Ramos (cell line): ENCODE results near the gene SAMD8.

Experiments used
- in situ Hi-C: fragments of 300-500 bp; cut with MboI; formaldehyde crosslinking; loops from one replicate; pipeline ENCODE4 v1.14.3; 2022; ENCODE audit warnings: low sequenced_read_pairs; ENCODE audit not compliant: unreplicated experiment

SAMD8 gene

DNA sequence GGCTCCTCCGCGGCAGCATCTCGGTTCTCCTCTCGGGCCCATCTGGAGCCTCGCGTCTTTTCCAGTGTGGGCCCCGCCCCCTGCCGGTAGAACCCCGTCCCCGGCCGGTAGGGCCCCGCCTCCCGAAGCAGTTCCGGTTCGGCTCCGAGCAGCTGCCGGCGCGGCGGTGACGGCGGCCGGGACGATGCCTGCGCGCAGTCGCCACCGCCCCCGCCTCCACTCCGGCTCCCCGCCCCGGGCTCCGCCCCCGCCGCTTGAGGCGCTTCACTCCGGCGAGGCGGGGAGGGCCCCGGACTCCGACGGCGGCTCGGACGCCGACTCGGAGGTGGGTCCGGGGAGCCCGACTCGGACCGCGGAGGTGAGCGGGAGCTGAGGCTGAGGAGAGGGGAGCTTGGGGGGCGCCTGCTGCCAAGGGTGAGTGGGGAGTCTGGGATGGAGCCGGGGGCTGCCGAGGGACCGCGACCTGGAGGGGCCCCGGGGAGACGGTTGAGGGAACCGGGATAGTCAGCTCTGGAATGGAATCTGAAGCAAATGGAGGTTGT, at the start of gene SAMD8:
Gene SAMD8 (plus strand): TSS at position 292 of the 542 bp plus-strand sequence. CDS start 38,873 bp downstream, outside the sequence.
- in situ Hi-C loops = no loop called here

DNA sequence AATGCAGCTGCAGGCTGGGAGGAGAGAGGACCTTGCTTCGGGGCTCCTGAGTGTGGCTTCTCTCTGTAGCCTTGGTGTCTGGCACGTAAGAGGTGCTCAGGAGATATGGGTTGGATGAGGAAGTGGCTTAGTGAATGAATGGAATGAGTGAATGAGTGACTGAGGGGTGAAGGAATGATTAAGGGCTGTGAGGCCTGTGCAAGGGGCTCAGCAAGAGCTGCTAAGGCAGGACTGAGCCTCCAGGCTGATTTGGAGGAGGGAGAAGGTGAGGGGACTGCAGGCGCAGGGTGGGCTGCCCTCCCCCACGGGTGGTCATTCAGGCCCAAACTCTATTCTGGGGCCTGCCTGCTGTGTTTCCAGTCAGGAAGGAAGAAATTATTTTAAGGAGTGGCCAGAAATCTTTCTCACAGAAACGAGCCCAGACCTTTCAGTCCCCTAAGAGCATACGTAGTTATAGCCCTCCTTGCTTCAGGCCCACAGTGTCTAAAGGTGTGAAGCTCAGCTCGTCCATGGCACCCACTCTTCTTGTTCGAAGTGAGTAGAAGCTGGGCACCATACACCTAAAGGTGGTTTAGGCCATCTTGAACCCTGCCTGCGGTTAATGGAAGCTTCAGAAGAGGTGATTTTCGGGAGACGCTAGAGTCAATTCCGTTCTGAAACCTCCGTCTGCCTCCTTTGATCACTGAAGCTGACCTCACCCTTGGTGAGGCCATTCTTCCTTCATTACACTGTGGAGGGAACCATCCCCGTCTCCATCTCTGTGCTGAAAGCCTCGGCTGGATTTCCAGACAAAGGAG, 49.5 kb upstream of the SAMD8 start:
- in situ Hi-C loops = no loop called here

DNA sequence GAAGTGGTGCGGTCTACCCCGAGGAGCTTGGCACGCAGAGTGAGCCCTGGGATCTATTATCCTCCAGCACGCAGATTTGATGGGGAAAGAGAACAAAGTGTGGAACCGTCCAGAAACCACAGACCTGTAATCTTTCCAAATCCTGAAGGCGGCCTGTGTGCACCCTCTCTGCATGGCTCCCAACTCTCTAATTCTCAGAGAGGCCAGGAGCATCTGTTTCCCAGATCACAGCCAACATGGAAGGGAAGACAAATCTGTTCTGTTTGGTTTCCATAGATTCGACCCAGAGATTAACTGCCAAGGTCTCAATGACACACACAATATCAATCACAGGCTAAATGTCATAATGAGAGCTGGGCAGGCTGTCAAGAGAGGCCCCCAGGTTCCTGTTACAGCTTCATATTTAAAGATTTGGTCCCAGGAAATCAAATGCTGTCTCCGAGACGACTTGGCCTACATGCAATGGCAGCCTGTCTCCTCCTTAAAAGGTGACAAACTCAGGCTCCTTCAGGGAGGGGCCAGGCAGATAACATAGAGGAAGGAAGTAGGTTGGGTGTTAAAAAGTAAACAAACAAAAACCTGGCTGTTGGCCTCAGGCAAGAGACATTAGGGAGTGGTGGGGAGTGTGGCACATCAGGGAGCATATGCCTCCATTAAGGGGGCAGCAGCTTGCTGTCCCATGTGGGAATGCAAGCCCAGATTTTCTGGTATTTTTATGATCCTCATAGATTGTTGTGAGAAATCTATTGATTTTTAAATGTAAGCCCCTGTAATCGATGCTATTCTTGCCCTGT, 48.8 kb upstream of the SAMD8 start:
- in situ Hi-C loops = no loop called here

DNA sequence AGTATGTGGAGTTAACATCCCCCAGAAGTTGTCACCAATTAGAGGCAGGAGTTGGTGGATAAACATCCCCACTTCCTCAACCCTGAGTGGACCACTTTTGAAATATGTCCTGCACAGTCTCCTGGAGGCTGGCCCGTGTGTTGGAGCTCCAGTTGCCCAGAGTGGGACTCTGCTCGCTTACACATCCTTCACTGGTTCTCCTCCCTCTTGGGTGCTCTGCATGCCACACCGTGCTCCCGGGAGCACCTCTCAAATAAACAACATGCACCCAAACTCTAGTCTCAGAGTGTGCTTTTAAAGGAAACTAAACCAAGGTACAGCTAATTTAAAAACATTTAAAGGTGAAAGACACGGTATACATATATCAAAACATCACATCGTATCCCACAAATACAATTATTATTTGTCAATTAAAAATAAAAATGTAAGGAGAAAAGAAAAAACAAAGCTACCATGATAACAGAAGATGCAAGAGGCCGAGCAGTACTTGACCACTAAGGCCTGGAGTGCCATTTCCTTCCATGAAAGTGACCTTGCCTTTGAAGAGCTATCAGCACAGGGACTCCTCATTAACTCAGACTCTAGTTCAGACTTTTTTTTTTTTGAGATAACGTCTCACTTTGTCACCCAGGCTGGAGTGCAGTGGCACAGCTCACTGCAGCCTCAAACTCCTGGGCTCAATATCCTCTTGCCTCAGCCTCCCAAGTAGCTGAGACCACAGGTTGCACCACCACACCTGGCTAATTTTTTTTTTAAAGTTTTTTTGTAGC, 47.8 kb upstream of the SAMD8 start:
- in situ Hi-C loops = no loop called here

DNA sequence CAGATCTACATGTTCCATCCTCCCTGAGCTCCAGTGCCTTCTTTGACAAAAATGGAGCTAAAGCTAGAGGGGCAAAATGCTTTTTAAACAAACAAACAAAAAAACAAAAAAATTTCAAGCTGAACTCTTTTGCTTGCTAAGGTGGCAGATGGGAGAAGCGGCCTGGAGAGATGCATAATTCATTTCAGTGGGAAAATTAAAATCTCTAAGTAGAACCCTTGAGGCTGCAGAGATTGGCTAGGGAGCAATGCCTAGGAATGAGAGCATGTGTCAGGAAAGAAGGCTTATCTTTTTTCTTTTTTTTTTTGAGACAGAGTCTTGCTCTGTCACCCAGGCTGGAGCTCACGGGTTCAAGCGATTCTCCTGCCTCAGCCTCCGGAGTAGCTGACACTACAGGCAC, 46.4 kb upstream of the SAMD8 start:
- in situ Hi-C loops = no loop called here

DNA sequence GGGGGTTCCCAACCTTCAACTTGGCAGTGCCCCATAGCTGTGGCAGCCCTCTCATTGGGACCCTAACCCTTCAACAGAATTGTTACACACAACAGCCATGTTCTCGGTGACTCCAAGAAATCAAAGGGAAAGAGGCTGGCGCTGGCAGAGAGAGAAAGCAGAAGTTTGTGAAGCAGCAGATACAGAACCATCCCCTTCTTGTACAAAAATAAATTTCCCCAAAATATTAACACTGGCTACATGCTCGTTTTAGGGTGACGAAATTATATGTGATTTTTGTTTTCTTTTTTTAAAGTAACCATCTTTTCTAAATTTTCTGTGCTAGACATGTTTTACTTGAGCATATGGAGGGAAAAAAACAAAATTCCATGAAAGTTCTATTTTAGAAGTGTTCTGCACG, 45.2 kb upstream of the SAMD8 start:
- in situ Hi-C loops = no loop called here

DNA sequence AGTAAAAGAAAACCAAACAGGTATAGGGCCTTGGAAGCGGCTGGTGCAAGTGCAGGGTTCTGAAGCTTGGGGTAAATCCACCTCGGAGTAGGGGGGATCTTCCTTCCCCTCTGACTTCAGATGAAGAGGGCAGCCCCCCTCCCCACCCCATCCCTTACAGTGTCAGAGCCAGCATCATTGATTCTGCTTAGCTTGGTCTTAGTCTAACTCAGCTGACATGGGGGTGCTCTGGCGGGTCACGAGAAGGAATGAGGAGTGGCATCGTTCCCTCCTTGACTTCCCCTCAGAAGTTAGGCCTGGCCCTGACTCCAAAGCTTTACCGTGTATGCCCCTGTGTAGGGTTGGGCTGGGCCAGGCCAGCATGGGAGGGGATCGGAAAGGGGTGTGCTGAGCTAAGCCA, 44.2 kb upstream of the SAMD8 start:
- in situ Hi-C loops = no loop called here

DNA sequence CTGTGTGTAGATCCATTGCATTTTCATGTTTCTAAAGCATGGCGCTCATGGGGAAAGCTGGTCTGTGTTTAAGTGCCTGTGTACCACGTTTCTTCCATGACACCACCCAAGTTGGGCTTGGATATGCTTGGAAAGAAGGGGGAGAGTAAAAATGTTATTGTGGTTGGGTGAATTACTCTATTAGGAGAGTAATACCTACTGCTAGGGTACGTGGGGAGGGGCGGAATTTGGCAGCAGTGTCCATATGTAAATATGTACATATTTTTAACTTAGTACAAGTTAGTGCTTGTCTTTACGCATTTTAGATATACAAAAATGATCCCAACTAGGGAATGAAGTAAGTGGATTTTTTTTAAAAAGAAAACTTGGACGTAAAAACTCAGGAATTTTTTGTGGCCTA, 42.9 kb upstream of the SAMD8 start:
- in situ Hi-C loops = no loop called here

DNA sequence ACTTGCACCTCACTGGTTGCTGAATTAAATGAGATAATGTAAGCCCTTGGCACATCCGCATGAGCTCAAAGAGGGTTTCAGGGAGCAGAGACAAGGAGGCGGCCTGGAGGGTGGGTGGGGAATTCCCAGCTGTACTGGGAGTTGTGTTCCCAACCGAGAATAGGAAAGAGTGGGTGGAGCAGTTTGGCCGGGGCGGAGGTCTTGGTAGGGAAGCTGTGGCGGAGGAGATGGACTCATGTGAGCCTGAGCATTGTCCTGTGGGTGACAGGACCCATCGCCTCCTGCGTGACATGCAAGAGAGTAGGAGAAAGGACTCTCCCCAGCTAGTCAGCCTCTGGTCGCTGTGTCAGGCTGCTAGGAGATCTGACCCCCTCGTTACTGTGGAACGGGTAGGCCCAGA, 41.0 kb upstream of the SAMD8 start:
- in situ Hi-C loops = no loop called here

DNA sequence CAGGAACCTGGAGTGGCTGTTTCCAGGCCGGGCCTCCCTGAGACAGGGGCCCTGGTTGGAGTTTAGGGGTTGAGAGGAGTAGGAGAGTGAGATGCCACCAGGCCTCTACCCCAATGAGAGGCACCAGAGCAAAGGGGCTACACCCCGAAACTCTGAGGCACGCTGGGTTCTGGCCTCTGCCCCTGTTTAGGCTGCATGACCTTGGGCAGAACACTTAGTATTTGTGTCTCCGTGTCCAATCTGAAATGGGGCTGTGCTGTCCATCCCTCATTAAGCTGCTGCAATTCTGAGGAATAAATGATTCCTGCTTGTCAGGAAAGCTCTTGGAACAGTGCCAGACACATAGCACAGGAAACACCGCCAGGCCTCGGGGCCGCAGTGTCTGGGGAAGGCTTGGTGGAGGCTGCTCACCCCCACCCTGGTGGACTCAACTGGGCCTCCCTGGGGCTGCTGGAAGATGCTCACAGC, 40.5 kb upstream of the SAMD8 start:
- in situ Hi-C loops = no loop called here

DNA sequence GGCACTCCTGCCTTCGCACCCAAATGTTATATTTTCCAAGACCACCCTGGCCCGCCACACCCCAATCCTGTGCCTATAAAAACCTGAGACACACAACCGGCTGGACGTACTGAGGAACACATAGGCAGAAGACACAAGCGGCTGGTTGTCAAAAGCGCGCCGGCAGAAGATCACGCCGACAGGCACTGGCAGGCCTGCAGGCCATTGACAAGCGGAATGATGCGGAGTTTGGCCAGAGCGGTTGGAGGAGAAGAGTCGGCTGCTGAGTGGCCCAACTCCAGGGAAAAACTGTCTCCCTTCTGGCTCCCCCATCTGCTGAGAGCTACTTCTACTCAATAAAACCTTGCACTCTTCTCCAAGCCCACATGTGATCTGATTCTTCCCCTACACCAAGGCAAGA, 39.7 kb upstream of the SAMD8 start:
- in situ Hi-C loops = no loop called here

DNA sequence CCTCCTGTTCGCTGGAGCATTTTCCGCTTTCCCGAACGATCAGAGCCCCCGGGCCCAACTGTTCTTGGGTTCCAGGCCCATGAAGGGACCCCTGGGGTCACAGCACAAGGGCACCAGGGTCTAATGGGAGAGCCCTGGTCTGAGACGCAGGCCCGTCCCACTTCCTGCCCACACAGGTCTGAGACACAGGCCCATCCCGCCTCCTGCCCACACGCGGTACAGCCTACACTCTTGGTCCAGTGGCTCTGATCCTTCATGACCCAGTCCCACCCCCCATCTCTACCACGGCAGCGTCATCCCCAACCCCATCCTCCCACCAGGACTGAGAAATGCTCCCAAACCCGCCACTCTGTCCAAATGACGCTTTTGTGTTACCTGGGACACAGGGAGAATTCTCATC, 38.7 kb upstream of the SAMD8 start:
- in situ Hi-C loops = no loop called here

DNA sequence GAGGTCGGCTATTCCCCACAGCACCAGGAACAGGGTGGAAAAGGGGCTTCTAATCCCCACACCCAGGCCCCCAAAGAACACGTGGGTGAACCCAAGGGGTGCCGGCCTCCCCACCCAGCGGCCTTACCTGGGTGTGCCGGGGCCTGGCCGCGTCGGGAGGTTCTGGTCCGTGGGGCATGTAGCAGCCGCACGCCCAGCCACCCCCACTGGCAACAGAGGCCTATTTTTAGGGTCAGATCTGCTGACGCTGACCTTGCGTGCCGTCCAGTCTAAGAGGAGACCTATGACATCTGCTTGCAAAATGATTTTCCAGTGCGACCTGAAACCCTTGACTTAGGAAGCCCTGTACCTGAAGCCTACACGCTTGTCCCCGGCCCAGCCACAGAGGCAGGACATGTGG, 38.0 kb upstream of the SAMD8 start:
- in situ Hi-C loops = no loop called here

DNA sequence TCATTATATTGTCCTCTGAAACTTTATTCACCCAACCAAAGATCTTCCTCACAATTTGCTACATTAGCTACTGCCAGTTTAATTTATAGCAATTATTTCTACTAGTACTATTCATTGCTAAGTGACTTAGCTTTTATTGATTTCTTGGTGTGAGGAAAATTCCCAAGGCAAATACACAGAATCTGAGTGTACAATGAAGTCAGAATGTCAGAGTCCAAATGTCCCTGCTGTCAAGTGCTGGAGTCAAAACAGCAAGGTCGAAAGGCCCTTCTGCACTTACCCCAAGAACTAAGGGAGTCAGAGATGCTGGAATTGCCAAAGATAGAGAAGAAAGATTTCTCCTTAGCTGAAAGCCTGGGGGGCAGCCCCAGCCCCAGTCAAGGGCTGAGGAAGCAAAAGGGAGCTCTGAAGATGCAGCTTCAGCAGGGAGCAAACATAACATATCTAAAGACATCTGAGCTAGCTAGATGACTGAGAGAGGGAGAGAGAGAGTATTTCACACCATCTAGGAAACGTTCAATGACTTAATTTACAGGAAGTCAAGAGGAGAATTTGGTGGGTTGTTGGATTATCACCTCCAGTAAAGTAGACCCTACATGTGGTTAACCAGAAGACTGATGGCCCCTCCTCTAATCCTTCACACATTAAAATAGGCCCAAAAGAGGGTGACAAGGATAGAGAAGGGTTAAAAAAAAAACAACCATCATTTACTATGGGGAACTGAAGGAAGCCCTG, 36.6 kb upstream of the SAMD8 start:
- in situ Hi-C loops = no loop called here

DNA sequence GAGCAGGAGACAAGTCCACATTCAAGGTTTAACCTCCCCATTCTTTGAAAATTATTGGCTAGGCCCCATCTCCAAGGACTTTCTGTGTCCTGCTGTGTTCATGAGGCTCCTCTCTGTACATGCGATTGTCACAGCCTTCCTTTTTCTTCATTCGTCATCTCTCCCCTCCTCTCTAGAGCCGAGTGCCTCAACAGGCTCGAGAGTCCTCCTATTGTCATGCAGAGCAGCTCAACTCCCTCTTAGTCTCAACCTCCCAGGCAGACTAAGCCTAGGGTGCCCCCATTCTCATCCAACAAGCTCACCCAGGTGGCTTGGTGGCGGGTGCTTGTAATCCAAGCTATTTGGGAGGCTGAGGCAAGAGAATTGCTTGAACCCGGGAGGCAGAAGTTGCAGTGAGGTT, 35.1 kb upstream of the SAMD8 start:
- in situ Hi-C loops = no loop called here

DNA sequence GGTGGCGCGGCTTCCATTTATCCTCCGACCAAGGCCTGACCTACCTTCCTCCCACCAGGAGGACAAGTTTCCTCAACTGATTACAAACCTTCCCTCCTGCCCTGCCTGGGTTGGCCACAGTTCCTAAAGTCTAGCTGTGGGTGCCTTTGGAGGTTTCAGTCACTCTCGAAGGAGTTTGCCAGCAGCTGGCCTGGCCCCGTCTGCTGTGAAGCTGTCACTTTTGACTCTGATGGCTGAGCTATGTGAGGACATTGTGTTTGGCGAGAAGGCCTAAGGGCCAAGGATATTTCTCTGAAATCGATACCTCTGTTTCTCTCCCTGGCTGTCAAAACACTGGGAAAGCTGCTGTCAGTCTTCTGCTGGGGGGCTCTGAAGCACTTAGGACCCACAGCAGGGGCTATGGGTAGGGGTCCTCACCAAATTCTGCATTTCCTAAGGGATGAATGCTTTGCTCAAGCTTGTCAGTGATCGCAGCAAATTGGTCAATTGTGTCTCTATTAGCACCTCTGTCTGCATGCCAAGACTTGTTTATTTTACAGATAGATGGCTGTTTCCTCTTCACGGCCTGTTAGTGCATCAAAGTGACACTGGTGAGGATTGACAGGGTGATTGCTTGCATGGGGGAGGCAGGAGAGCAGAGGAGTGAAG, 31.9 kb upstream of the SAMD8 start:
- in situ Hi-C loops = no loop called here

DNA sequence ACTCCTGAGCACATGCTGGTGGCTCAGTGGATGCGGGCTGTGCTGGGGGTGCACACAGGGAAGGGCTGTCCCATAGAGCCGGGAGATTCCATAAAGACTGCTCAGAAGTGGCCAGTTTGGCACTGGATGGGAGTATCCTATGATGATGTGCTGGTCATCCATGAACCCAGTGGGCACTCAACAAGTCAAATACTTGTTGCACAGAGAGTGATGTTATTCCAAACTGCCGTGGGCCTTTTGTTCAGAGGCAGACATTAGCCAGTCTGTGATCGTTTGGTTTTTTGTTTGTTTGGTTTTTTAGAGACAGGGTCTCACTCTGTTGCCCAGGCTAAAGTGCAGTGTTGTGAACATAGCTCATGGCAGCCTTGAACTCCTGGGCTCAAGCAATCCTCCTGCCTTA, 30.9 kb upstream of the SAMD8 start:
- in situ Hi-C loops = no loop called here

DNA sequence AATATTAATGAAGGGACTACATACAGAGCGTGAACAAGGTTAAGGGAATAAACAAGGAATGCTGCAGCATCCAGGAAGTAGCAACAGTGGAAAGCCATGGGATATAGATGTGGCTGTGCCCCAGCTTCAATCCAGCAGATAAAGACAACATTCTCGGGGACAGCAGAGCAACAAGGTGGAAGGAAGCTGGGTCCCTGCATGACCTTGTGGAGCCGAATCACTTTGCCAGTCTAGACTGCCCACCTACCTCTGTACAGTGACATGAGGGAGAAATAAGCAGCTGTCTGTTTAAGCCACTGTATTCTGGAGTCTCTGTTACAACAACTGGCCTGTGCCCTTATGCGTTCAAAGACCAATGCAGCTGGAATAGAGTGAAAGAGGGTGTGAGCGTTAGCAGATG, 30.1 kb upstream of the SAMD8 start:
- in situ Hi-C loops = no loop called here
